Epithelial cell of esophagus (primary cell): ENCODE data around the gene ART4.

ENCODE experiments used
- DNase-seq: peaks from one replicate; pipeline ENCODE4 v3.0.0; 2010; ENCODE audit warnings: low read depth
- H3K4me3 ChIP-seq: 2 replicates; pipeline ENCODE4 v1.5.1; 2011; ENCODE audit warnings: mild to moderate bottlenecking, low read length, control low read depth
- TF ChIP-seq, protein P1 (sequence below): IDR thresholded peaks from 2 replicates; pipeline ENCODE4 v1.5.1; 2011; ENCODE audit warnings: low read depth, mild to moderate bottlenecking, low read length, control low read depth, inconsistent platforms; ENCODE audit not compliant: insufficient read depth; ENCODE audit errors: missing control alignments

Gene ART4

DNA sequence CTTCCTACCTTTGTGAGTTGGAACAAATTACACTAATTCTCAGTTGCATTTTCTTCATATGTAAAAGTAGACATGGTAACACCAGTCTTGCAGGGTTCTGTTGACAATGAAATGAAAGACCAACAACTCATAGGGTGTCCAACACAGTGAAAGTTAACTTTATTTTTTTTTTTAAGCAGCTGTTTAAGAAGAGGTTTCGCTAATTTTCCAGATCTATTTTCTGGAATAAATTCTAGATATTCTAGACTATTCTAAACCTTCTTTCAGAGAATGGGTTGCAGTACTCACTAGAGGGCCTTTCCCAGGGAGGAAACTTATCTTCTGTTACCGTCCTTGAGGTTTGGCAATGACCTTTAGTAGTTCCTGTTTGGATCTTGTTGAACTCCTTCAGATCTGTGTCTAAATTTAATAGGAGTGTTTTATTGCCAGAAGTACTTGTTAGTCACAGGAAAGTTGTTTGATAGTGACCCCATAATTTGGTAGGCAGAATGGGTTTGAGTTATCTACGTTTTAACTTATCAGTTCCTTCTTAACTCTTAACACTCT lies 2.8 kb upstream of the ART4 start:
- TF ChIP-seq, protein P1, sequence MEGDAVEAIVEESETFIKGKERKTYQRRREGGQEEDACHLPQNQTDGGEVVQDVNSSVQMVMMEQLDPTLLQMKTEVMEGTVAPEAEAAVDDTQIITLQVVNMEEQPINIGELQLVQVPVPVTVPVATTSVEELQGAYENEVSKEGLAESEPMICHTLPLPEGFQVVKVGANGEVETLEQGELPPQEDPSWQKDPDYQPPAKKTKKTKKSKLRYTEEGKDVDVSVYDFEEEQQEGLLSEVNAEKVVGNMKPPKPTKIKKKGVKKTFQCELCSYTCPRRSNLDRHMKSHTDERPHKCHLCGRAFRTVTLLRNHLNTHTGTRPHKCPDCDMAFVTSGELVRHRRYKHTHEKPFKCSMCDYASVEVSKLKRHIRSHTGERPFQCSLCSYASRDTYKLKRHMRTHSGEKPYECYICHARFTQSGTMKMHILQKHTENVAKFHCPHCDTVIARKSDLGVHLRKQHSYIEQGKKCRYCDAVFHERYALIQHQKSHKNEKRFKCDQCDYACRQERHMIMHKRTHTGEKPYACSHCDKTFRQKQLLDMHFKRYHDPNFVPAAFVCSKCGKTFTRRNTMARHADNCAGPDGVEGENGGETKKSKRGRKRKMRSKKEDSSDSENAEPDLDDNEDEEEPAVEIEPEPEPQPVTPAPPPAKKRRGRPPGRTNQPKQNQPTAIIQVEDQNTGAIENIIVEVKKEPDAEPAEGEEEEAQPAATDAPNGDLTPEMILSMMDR = no peak
- no peak for DNase-seq
- H3K4me3 ChIP-seq = no peak overlapping the region

DNA sequence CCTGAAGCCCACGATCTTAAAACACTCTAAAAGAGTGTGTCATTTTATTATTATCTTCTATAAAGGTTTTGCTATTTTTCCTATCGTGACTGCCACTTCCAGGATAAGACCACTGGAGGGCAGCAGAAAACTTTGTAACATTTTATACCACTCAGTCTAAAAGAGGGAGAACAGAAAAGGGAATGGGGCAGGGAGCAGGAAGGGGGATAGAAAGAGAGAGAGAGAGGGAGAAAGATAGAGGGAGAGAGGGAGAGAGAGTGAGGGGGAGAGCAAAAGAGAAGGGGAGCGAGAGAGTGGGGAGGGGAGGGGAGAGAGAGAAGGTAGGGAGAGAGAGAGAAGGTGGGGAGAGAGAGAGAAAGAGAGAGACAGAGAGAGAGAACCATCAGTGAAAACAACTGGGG lies 2.0 kb upstream of the ART4 start:
- TF ChIP-seq, protein P1 = peak; percentile 78
- H3K4me3 ChIP-seq = no peak overlapping the region
- peak; percentile 66 for DNase-seq

DNA sequence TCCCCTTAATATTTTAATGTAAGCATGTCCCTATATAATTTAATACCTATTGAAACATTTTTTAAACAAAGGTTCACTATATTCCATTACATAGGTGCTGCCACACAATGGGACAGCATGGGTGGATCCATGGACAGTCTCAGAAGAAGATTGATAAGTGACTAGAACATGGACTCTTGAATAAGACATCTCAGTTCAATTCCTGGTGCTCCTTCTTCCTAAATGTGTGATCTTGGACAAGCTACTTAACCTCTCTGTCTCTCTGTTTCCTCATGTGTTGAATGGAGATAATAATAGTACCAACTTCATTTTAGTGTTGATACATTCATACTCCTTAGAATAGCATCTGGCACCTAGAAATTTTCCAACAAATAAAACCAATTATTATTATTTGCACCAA lies 1.1 kb upstream of the ART4 start:
- TF ChIP-seq, protein P1 = no peak
- no peak for DNase-seq
- no peak overlapping the region for H3K4me3 ChIP-seq

DNA sequence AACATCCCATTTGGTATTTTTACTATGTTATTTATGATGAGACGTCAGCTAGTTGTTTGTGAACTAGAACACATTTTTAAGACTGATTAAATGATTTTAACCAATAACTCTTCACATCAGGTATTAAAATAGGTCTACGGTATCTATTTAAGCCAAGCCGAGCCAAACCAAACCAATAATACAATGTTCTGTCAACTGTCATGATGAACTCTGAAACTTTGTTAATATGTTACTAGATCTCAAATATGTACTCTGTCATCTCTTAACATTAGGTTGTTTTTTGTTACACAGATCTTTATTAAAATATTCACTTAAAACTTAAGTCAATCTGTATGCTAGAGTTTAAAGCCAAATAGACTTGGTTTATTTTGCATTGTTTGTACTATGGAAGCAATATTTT lies 1.0 kb downstream of the ART4 start:
- H3K4me3 ChIP-seq = no peak overlapping the region
- DNase-seq = no peak
- TF ChIP-seq, protein P1 = no peak

DNA sequence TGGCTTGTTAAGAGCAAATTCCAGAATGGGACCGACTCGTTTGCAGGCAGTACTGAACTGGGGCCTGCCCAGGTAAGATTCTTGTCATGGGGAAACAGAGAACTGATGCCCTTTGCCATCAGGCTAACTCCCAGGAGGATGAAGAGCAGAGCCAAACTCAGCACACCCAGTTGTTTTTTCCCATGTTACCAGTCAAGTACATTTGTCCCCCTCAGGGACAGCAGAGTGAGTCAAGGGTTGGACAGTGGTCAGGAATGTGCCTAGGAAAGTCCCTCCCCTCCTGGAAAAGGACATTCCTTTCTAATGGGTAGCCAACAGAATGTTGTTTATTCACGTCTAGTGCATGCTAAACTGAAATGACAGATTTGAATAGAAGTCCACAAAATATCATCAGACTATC lies 1.6 kb downstream of the ART4 start:
- DNase-seq = peak; percentile 78
- TF ChIP-seq, protein P1 = no peak
- H3K4me3 ChIP-seq = no peak overlapping the region

DNA sequence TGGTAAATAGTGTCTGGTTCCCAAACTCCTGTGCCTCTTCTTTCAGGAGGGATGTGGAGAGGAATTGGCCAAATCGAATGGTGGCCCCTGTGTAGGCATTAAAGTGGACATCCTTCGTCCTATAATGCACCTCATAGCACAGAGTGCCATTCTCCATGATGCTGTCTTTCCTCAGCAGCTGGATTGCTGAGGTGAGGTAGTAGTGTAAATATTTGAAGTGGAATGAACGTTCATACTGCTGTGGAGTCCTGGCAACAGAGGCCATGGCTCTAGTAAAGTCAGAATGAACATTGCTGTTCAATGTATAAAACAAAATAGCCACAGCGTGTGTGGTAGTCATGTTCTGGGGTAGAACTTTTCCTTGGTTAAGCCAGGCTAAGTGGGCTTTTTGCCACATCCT lies 2.7 kb downstream of the ART4 start:
- H3K4me3 ChIP-seq = no peak overlapping the region
- TF ChIP-seq, protein P1 = no peak
- DNase-seq = no peak

DNA sequence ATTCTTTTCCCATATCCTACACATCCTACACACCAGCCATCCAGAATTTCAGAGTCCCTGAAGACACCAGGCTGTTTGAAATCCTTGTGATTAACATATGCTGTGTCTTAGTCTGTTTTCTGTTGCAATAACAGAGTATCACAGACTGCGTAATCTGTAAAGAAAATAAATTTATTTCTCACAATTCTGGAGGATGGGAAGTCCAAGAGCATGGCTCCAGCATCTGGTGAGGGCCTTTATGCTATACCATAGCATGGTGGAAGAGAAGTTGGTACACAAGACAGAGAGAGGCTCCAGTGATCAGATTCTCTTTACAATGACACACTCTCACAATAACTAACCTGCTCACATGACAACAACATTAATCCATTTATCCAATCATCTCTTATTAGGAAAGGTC lies 4.1 kb downstream of the ART4 start:
- H3K4me3 ChIP-seq = no peak overlapping the region
- TF ChIP-seq, protein P1 = no peak
- DNase-seq = no peak
